Astrocyte (in vitro differentiated cells and primary cell): ENCODE results near the gene CLCN5. TPM values are rescaled to one million over a fixed set of nuclear protein-coding genes. Genes with fewer than 3 reads are reported as not detected.

Experiments
- DNase-seq: peaks from one replicate; pipeline ENCODE4 v3.0.0-alpha.2; 2010; ENCODE audit warnings: low read depth
- FAIRE-seq: peaks from 2 replicates; lab custom pipeline; 2011; peaks lifted over from hg19 to GRCh38; lab: Jason Lieb, UNC
- H2AFZ ChIP-seq: 2 replicates; pipeline ENCODE4 v1.6.0; 2012; ENCODE audit warnings: low read depth, low read length, inconsistent platforms
- H3K27ac ChIP-seq: 2 replicates; pipeline ENCODE4 v1.5.1; 2011; ENCODE audit warnings: low read depth, low read length, inconsistent platforms
- H3K27me3 ChIP-seq: 2 replicates; pipeline ENCODE4 v1.6.0; 2011; ENCODE audit warnings: low read length, inconsistent platforms; ENCODE audit not compliant: insufficient read depth
- H3K36me3 ChIP-seq: 2 replicates; pipeline ENCODE4 v1.5.1; 2011; ENCODE audit warnings: low read length, inconsistent platforms; ENCODE audit not compliant: insufficient read depth
- H3K4me1 ChIP-seq: 2 replicates; pipeline ENCODE4 v1.5.1; 2011; ENCODE audit warnings: low read length, inconsistent platforms; ENCODE audit not compliant: insufficient read depth
- H3K4me2 ChIP-seq: 2 replicates; pipeline ENCODE4 v1.6.0; 2012; ENCODE audit warnings: low read length, inconsistent platforms
- H3K4me3 ChIP-seq: 2 replicates; pipeline ENCODE4 v1.5.1; 2011; ENCODE audit warnings: low read depth, mild to moderate bottlenecking, low read length, inconsistent platforms; ENCODE audit not compliant: insufficient read depth
- H3K79me2 ChIP-seq: 2 replicates; pipeline ENCODE4 v1.6.0; 2012; ENCODE audit warnings: mild to moderate bottlenecking, low read length, inconsistent platforms; ENCODE audit not compliant: insufficient read depth
- H3K9ac ChIP-seq: 2 replicates; pipeline ENCODE4 v1.6.0; 2012; ENCODE audit warnings: mild to moderate bottlenecking, low read length, inconsistent platforms
- H3K9me3 ChIP-seq: 2 replicates; pipeline ENCODE4 v1.5.1; 2012; ENCODE audit warnings: low read depth, mild to moderate bottlenecking, low read length, inconsistent platforms; ENCODE audit not compliant: insufficient read depth
- H4K20me1 ChIP-seq: 2 replicates; pipeline ENCODE4 v1.6.0; 2012; ENCODE audit warnings: low read length, inconsistent platforms; ENCODE audit not compliant: insufficient read depth
- H3K27ac Mint-ChIP-seq: one replicate; pipeline ENCODE4 v1.8.0; 2021; ENCODE audit warnings: mild to moderate bottlenecking, mixed read lengths; ENCODE audit not compliant: unreplicated experiment
- H3K27me3 Mint-ChIP-seq: one replicate; pipeline ENCODE4 v1.8.0; 2021; ENCODE audit warnings: low read depth, mixed read lengths; ENCODE audit not compliant: unreplicated experiment
- H3K36me3 Mint-ChIP-seq: one replicate; pipeline ENCODE4 v1.8.0; 2021; ENCODE audit warnings: low read depth, mixed read lengths; ENCODE audit not compliant: unreplicated experiment
- H3K4me1 Mint-ChIP-seq: one replicate; pipeline ENCODE4 v1.8.0; 2021; ENCODE audit warnings: low read depth, mixed read lengths; ENCODE audit not compliant: unreplicated experiment
- H3K4me3 Mint-ChIP-seq: one replicate; pipeline ENCODE4 v1.8.0; 2021; ENCODE audit warnings: mild to moderate bottlenecking, moderate library complexity, mixed read lengths; ENCODE audit not compliant: unreplicated experiment
- H3K9me3 Mint-ChIP-seq: one replicate; pipeline ENCODE4 v1.8.0; 2021; ENCODE audit warnings: mild to moderate bottlenecking, mixed read lengths; ENCODE audit not compliant: unreplicated experiment
- CTCF ChIP-seq: IDR thresholded peaks from 2 replicates; pipeline ENCODE4 v1.5.1; 2011; ENCODE audit warnings: low read depth, mild to moderate bottlenecking, inconsistent platforms, low read length, moderate library complexity; ENCODE audit not compliant: insufficient read depth
- EZH2 ChIP-seq: IDR thresholded peaks from 2 replicates; pipeline ENCODE4 v1.6.1; 2012; ENCODE audit warnings: mild to moderate bottlenecking, low read length, inconsistent platforms; ENCODE audit not compliant: insufficient read depth
- total RNA-seq: library from RNA; stranded (reverse); gene quantifications from 2 replicates; pipeline ENCODE4 v1.2.1, GENCODE V29; 2021

Gene CLCN5
- total RNA-seq, 1 donor from 2014 or later = 16.7 TPM

- Histone ChIP-seq H4K20me1 (no peaks in the 10 kb centered on the region), H3K9me3 (no peaks in the 10 kb centered on the region), H3K9ac (no peak overlapping the region), H2AFZ (no peak overlapping the region), H3K4me3 (no peak overlapping the region), H3K79me2 (no peaks in the 10 kb centered on the region), H3K27ac (no peak overlapping the region), H3K27me3 (no peaks in the 10 kb centered on the region), H3K4me2 (no peak overlapping the region), H3K36me3 (no peaks in the 10 kb centered on the region), H3K4me1 (no peaks in the 10 kb centered on the region)
- TF ChIP-seq CTCF (no peak), EZH2 (no peak)
- Mint-ChIP-seq H3K36me3 (peaks cover 7% of the 10 kb centered on the region), H3K4me1 (no peaks in the 10 kb centered on the region), H3K4me3 (no peak overlapping the region), H3K9me3 (no peaks in the 10 kb centered on the region), H3K27ac (no peak overlapping the region), H3K27me3 (no peaks in the 10 kb centered on the region)
- DNase-seq (no peak), FAIRE-seq (no peak)
These were observed 166.2 kb downstream of the CLCN5 start for GRCh38 chrX:50088645-50089044.

GRCh38 chrX:50093625-50094024 lies 171.2 kb downstream of the CLCN5 start:
- Histone ChIP-seq H3K4me1 (no peaks in the 10 kb centered on the region), H3K4me3 (no peak overlapping the region), H3K27ac (no peak overlapping the region), H3K4me2 (no peak overlapping the region), H3K27me3 (no peaks in the 10 kb centered on the region), H4K20me1 (no peaks in the 10 kb centered on the region), H3K79me2 (no peaks in the 10 kb centered on the region), H3K9me3 (no peaks in the 10 kb centered on the region), H2AFZ (no peak overlapping the region), H3K9ac (no peak overlapping the region), H3K36me3 (no peaks in the 10 kb centered on the region)
- peaks cover 7% of the 10 kb centered on the region for H3K36me3 Mint-ChIP-seq
- FAIRE-seq (no peak), DNase-seq (no peak)
- no peak overlapping the region for H3K27ac Mint-ChIP-seq
- no peaks in the 10 kb centered on the region for H3K4me1 Mint-ChIP-seq
- no peaks in the 10 kb centered on the region for H3K27me3 Mint-ChIP-seq
- TF ChIP-seq EZH2 (no peak), CTCF (no peak)
- H3K4me3 Mint-ChIP-seq = no peak overlapping the region
- H3K9me3 Mint-ChIP-seq = no peaks in the 10 kb centered on the region

GRCh38 chrX:50097071-50097470 lies 174.7 kb downstream of the CLCN5 start:
- no peak overlapping the region for H3K9ac ChIP-seq
- H4K20me1 ChIP-seq = no peaks in the 10 kb centered on the region
- Mint-ChIP-seq H3K27me3 (no peaks in the 10 kb centered on the region), H3K4me3 (no peak overlapping the region), H3K4me1 (no peaks in the 10 kb centered on the region), H3K27ac (no peak overlapping the region), H3K9me3 (no peaks in the 10 kb centered on the region), H3K36me3 (no peaks in the 10 kb centered on the region)
- no peaks in the 10 kb centered on the region for H3K9me3 ChIP-seq
- no peak overlapping the region for H2AFZ ChIP-seq
- DNase-seq = no peak
- no peak for TF ChIP-seq EZH2
- no peak for TF ChIP-seq CTCF
- FAIRE-seq = peak; percentile 67
- H3K27ac ChIP-seq = no peak overlapping the region
- H3K36me3 ChIP-seq = no peaks in the 10 kb centered on the region
- no peak overlapping the region for H3K4me3 ChIP-seq
- H3K27me3 ChIP-seq = no peaks in the 10 kb centered on the region
- H3K4me1 ChIP-seq = no peaks in the 10 kb centered on the region
- H3K4me2 ChIP-seq = no peak overlapping the region
- H3K79me2 ChIP-seq = no peaks in the 10 kb centered on the region
